ENCODE measurements around the gene TMPRSS4.

Gene TMPRSS4, protein sequence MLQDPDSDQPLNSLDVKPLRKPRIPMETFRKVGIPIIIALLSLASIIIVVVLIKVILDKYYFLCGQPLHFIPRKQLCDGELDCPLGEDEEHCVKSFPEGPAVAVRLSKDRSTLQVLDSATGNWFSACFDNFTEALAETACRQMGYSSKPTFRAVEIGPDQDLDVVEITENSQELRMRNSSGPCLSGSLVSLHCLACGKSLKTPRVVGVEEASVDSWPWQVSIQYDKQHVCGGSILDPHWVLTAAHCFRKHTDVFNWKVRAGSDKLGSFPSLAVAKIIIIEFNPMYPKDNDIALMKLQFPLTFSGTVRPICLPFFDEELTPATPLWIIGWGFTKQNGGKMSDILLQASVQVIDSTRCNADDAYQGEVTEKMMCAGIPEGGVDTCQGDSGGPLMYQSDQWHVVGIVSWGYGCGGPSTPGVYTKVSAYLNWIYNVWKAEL

DNA sequence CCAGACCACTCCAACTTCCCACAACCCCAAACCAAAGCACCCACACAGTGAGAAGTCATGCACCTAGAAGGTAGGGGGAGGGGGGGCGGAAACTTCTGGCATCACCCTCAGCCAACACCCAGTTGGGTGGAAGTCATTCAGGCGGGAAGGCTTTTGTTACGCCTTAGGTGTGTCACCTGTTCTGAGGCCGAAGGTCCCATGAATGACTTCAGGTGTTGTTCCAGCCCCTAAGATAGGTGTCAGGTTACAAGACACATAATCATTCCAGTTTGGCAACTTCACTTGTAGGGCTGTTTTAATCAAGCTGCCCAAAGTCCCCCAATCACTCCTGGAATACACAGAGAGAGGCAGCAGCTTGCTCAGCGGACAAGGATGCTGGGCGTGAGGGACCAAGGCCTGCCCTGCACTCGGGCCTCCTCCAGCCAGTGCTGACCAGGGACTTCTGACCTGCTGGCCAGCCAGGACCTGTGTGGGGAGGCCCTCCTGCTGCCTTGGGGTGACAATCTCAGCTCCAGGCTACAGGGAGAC, at the start of gene TMPRSS4:
Gene TMPRSS4, plus strand, starts transcription at position 325 of the 528 bp plus-strand sequence. CDS start 225 bp downstream, outside the sequence.
- TF ChIP-seq, protein P1, sequence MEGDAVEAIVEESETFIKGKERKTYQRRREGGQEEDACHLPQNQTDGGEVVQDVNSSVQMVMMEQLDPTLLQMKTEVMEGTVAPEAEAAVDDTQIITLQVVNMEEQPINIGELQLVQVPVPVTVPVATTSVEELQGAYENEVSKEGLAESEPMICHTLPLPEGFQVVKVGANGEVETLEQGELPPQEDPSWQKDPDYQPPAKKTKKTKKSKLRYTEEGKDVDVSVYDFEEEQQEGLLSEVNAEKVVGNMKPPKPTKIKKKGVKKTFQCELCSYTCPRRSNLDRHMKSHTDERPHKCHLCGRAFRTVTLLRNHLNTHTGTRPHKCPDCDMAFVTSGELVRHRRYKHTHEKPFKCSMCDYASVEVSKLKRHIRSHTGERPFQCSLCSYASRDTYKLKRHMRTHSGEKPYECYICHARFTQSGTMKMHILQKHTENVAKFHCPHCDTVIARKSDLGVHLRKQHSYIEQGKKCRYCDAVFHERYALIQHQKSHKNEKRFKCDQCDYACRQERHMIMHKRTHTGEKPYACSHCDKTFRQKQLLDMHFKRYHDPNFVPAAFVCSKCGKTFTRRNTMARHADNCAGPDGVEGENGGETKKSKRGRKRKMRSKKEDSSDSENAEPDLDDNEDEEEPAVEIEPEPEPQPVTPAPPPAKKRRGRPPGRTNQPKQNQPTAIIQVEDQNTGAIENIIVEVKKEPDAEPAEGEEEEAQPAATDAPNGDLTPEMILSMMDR (IDR thresholded peaks at IDR 0.05; ENCODE audit: low read length): no peak
- TF ChIP-seq EZH2 (optimal IDR thresholded peaks at IDR 0.05; ENCODE audit: low read depth, low read length) (no peak), EZH2phosphoT487 (IDR thresholded peaks at IDR 0.05; ENCODE audit: low read length) (no peak)
- H3F3A ChIP-seq (ENCODE audit: insufficient read depth, low read length): no peaks in the 10 kb centered on the region
- no peak within 1 kb of the TSS for H3K27ac ChIP-seq (ENCODE audit: low read length)
- H2AFZ ChIP-seq (ENCODE audit: low read length): no peak within 1 kb of the TSS
- H3K4me2 ChIP-seq (ENCODE audit: low read depth, low read length): no peak within 1 kb of the TSS
- H3K4me3 ChIP-seq (ENCODE audit: low read length): no peak within 1 kb of the TSS
- no peaks in the 10 kb centered on the region for H4K20me1 ChIP-seq (ENCODE audit: insufficient read depth, low read length)
- no peaks in the 10 kb centered on the region for H3K36me3 ChIP-seq (replicated peaks; ENCODE audit: insufficient read depth, low read length)
- no peaks in the 10 kb centered on the region for H3K9me3 ChIP-seq (replicated peaks; ENCODE audit: insufficient read depth, low read length)
- H3K4me1 ChIP-seq (ENCODE audit: low read length): no peaks in the 10 kb centered on the region
- no peaks in the 10 kb centered on the region for H3K79me2 ChIP-seq (ENCODE audit: low read length)
- H3K9me2 ChIP-seq (replicated peaks; ENCODE audit: insufficient read depth, low read length): no peaks in the 10 kb centered on the region
- H3K9ac ChIP-seq (ENCODE audit: low read length): no peak within 1 kb of the TSS
- no peaks in the 10 kb centered on the region for H3K27me3 ChIP-seq (replicated peaks; ENCODE audit: insufficient read depth, low read length)
- DNase-seq: no peak

DNA sequence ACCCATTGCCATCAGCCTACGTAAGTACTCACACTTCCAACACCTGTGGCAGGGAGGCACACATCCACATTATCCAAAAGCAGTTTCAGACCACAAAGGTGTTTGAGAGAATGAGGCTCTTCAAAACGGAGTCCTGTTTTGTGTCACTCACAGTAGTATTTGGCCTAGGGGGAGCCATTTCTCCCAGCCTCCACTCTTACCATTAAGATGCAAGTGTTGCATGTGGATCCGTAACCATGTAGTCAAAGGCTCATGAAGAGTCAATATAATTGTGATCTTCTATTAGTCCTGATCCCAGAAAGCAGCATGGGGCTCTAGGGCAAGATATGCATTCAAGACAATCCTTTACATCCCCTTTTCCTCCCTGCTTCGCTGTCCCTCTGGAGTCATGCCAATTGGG, 49.2 kb upstream of the TMPRSS4 start:
- Histone ChIP-seq H3K36me3 (replicated peaks; ENCODE audit: insufficient read depth, low read length) (no peaks in the 10 kb centered on the region), H3K27ac (ENCODE audit: low read length) (no peak overlapping the region), H3K27me3 (replicated peaks; ENCODE audit: insufficient read depth, low read length) (peaks cover 4% of the 10 kb centered on the region; the same call in 1 of the 2 replicates), H3K9me2 (replicated peaks; ENCODE audit: insufficient read depth, low read length) (no peaks in the 10 kb centered on the region), H3K79me2 (ENCODE audit: low read length) (no peaks in the 10 kb centered on the region), H3K4me2 (ENCODE audit: low read depth, low read length) (no peak overlapping the region), H3F3A (ENCODE audit: insufficient read depth, low read length) (no peaks in the 10 kb centered on the region), H2AFZ (ENCODE audit: low read length) (no peak overlapping the region), H3K4me1 (ENCODE audit: low read length) (no peaks in the 10 kb centered on the region), H3K9ac (ENCODE audit: low read length) (no peak overlapping the region), H3K9me3 (replicated peaks; ENCODE audit: insufficient read depth, low read length) (no peaks in the 10 kb centered on the region), H4K20me1 (ENCODE audit: insufficient read depth, low read length) (no peaks in the 10 kb centered on the region), H3K4me3 (ENCODE audit: low read length) (no peak overlapping the region)
- DNase-seq: no peak
- no peak for TF ChIP-seq EZH2phosphoT487 (IDR thresholded peaks at IDR 0.05; ENCODE audit: low read length)
- TF ChIP-seq, protein P1 (IDR thresholded peaks at IDR 0.05; ENCODE audit: low read length): no peak
- no peak for TF ChIP-seq EZH2 (optimal IDR thresholded peaks at IDR 0.05; ENCODE audit: low read depth, low read length)

DNA sequence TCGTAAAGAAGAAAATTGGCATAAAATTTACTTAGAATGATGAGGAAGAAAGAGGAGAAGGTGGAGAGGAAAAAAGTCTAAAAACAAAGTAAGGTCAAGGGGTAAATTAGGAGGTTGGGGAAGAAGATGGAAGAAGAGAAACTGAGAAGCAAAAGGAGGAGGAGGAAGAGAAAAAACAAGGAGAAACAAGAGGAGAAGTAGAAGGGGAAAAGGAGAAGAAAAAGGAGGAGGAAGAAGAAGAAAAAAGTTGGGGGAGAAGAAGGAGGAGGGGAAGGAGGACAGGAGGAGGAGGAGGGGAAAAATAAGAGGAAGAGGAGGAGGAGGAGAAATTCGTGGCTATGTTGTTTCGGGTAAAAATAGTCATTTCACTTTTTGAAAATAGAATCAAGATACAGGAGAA, 48.3 kb upstream of the TMPRSS4 start:
- no peaks in the 10 kb centered on the region for H3K36me3 ChIP-seq (replicated peaks; ENCODE audit: insufficient read depth, low read length)
- H3K27me3 ChIP-seq (replicated peaks; ENCODE audit: insufficient read depth, low read length): peaks cover 4% of the 10 kb centered on the region; the same call in 1 of the 2 replicates
- H3K4me1 ChIP-seq (ENCODE audit: low read length): no peaks in the 10 kb centered on the region
- no peaks in the 10 kb centered on the region for H3K79me2 ChIP-seq (ENCODE audit: low read length)
- H4K20me1 ChIP-seq (ENCODE audit: insufficient read depth, low read length): no peaks in the 10 kb centered on the region
- H3K4me2 ChIP-seq (ENCODE audit: low read depth, low read length): no peak overlapping the region
- no peaks in the 10 kb centered on the region for H3F3A ChIP-seq (ENCODE audit: insufficient read depth, low read length)
- H3K9ac ChIP-seq (ENCODE audit: low read length): no peak overlapping the region
- no peaks in the 10 kb centered on the region for H3K9me3 ChIP-seq (replicated peaks; ENCODE audit: insufficient read depth, low read length)
- DNase-seq: no peak
- no peak overlapping the region for H3K27ac ChIP-seq (ENCODE audit: low read length)
- H3K4me3 ChIP-seq (ENCODE audit: low read length): no peak overlapping the region
- TF ChIP-seq EZH2phosphoT487 (IDR thresholded peaks at IDR 0.05; ENCODE audit: low read length) (no peak), EZH2 (optimal IDR thresholded peaks at IDR 0.05; ENCODE audit: low read depth, low read length) (no peak)
- TF ChIP-seq, protein P1 (IDR thresholded peaks at IDR 0.05; ENCODE audit: low read length): no peak
- H2AFZ ChIP-seq (ENCODE audit: low read length): no peak overlapping the region
- no peaks in the 10 kb centered on the region for H3K9me2 ChIP-seq (replicated peaks; ENCODE audit: insufficient read depth, low read length)
